Endothelial cell of umbilical vein (primary cell): ENCODE data around the gene CCDC47.

Experiments
- EZH2 ChIP-seq: IDR thresholded peaks from 2 replicates; pipeline ENCODE4 v1.6.1; 2012; ENCODE audit warnings: borderline replicate concordance, low read depth, mild to moderate bottlenecking, moderate library complexity, low read length, inconsistent platforms; ENCODE audit not compliant: severe bottlenecking
- POLR2A ChIP-seq: IDR thresholded peaks from 2 replicates; pipeline ENCODE4 v1.6.1; 2012; ENCODE audit warnings: low read depth, mild to moderate bottlenecking, control low read depth, low read length
- TF ChIP-seq, protein P1 (sequence below), 2 donors: IDR thresholded peaks; 1 replicate in 1 of 2; 2 replicates in 1 of 2; pipeline ENCODE4 v1.5.1; 2011; ENCODE audit warnings: low read length in 2 of 2, mild to moderate bottlenecking in 2 of 2, moderate library complexity in 2 of 2, control low read depth in 1 of 2, inconsistent platforms in 1 of 2, low read depth in 1 of 2; ENCODE audit not compliant: insufficient read depth in 1 of 2; ENCODE audit errors: extremely low read depth in 1 of 2

DNA sequence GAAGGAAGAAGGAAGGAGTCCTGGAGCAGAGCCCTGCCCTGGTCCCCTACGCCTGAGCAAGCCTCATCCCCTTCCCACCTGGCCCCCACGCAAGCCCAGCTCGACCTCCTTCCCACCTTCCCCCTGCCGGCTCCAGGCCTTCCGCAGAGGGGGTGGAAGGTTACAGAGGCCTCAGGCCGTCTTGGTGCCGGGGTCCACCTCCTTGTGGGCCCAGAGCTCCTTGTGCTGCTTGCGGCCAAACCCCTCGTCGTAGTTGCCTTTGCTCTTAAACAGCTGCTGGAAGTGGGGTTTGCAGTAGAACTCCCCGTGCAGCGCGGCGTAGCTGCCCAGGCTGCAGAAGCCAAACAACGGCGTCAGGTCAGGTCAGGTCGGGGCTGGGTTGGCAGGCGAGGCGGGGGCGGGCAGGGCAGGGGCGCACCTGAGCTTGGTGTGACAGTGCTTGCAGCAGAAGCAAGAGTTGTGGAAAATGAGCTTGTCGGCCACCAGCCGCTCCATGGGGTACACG is 75.0 kb downstream of the CCDC47 start:
- TF ChIP-seq, protein P1, sequence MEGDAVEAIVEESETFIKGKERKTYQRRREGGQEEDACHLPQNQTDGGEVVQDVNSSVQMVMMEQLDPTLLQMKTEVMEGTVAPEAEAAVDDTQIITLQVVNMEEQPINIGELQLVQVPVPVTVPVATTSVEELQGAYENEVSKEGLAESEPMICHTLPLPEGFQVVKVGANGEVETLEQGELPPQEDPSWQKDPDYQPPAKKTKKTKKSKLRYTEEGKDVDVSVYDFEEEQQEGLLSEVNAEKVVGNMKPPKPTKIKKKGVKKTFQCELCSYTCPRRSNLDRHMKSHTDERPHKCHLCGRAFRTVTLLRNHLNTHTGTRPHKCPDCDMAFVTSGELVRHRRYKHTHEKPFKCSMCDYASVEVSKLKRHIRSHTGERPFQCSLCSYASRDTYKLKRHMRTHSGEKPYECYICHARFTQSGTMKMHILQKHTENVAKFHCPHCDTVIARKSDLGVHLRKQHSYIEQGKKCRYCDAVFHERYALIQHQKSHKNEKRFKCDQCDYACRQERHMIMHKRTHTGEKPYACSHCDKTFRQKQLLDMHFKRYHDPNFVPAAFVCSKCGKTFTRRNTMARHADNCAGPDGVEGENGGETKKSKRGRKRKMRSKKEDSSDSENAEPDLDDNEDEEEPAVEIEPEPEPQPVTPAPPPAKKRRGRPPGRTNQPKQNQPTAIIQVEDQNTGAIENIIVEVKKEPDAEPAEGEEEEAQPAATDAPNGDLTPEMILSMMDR (IDR thresholded peaks at IDR 0.05; ENCODE audit: extremely low read depth in 1 of 2, insufficient read depth in 1 of 2, low read depth in 1 of 2, low read length in 2 of 2) = no peak
- no peak for TF ChIP-seq EZH2
- no peak for TF ChIP-seq POLR2A
